Caco-2 (cell line): ENCODE results near the gene SIGLEC15. TPM values are rescaled to one million over a fixed set of nuclear protein-coding genes. Genes with fewer than 3 reads are reported as not detected.

Experiments
- BruUV-seq: library from RNA; stranded (reverse); fragments of 400-500 nt; replicated peaks from 2 replicates; lab custom pipeline; 2021; lab: Mats Ljungman, UMichigan
- CTCF ChIA-PET: fragments of 300-600 bp; sonication (Branson Sonifier 250); formaldehyde crosslinking; loops from one replicate; lab custom pipeline; 2022; ENCODE audit warnings: antibody characterized with exemption; lab: Charles Lee
- POLR2A ChIA-PET: fragments of 300-600 bp; sonication (Branson Sonifier 250); formaldehyde crosslinking; loops from one replicate; lab custom pipeline; 2022; ENCODE audit warnings: antibody characterized with exemption; lab: Charles Lee
- DNase-seq, 2 experiments: peaks; one replicate each; pipeline versions ENCODE4 v3.0.0 to v3.0.0-alpha.2; 2020 to 2022
- H3K27me3 ChIP-seq: replicated peaks from 2 replicates; pipeline ENCODE4 v1.6.0; 2011; ENCODE audit warnings: low read length; ENCODE audit not compliant: control insufficient read depth, insufficient read depth
- H3K36me3 ChIP-seq: 2 replicates; pipeline ENCODE4 v1.5.1; 2011; ENCODE audit warnings: low read length; ENCODE audit not compliant: control insufficient read depth, insufficient read depth
- H3K4me1 ChIP-seq: fragments of 250-450 bp; sonication (Bioruptor Pico); 2 replicates; pipeline ENCODE4 v1.5.1; 2020; ENCODE audit warnings: mild to moderate bottlenecking
- H3K4me3 ChIP-seq: 2 replicates; pipeline ENCODE4 v1.5.1; 2011; ENCODE audit warnings: low read depth, mild to moderate bottlenecking, control low read depth, low read length
- H3K9me3 ChIP-seq: fragments of 250-450 bp; sonication (Bioruptor Pico); 2 replicates; pipeline ENCODE4 v1.5.1; 2020; ENCODE audit warnings: mild to moderate bottlenecking, moderate library complexity
- H3K27ac Mint-ChIP-seq: one replicate; pipeline ENCODE4 v1.8.0; 2022; ENCODE audit warnings: mixed read lengths; ENCODE audit not compliant: unreplicated experiment
- H3K27me3 Mint-ChIP-seq: one replicate; pipeline ENCODE4 v1.8.0; 2022; ENCODE audit warnings: mixed read lengths; ENCODE audit not compliant: insufficient read depth, unreplicated experiment
- H3K36me3 Mint-ChIP-seq: one replicate; pipeline ENCODE4 v1.8.0; 2022; ENCODE audit warnings: mild to moderate bottlenecking, mixed read lengths; ENCODE audit not compliant: insufficient read depth, unreplicated experiment
- H3K4me1 Mint-ChIP-seq: one replicate; pipeline ENCODE4 v1.8.0; 2022; ENCODE audit warnings: low read depth, mixed read lengths; ENCODE audit not compliant: unreplicated experiment
- H3K4me3 Mint-ChIP-seq: one replicate; pipeline ENCODE4 v1.8.0; 2022; ENCODE audit warnings: mild to moderate bottlenecking, moderate library complexity, mixed read lengths; ENCODE audit not compliant: unreplicated experiment
- H3K9me3 Mint-ChIP-seq: one replicate; pipeline ENCODE4 v1.8.0; 2022; ENCODE audit warnings: mixed read lengths; ENCODE audit not compliant: unreplicated experiment
- CTCF ChIP-seq, 2 experiments: fragments of 200-600 bp in 1 of 2; IDR thresholded peaks; 1 replicate in 1 of 2; 2 replicates in 1 of 2; pipeline versions ENCODE4 v1.5.1 to v1.8.0; 2011 to 2022; ENCODE audit warnings: antibody characterized with exemption in 1 of 2, control low read depth in 1 of 2, inconsistent platforms in 1 of 2, low read depth in 1 of 2, low read length in 1 of 2, mild to moderate bottlenecking in 1 of 2, moderate library complexity in 1 of 2; ENCODE audit not compliant: insufficient read depth in 1 of 2, severe bottlenecking in 1 of 2, unreplicated experiment in 1 of 2
- intact Hi-C: fragments of 100-400 bp; cut with micrococcal nuclease; formaldehyde crosslinking; loops from one replicate; pipeline ENCODE4 v1.10.0; 2022; ENCODE audit not compliant: unreplicated experiment
- total RNA-seq: library from RNA; stranded (reverse); gene quantifications from 2 replicates; pipeline ENCODE4 v1.2.3, GENCODE V29; 2022

SIGLEC15 gene
- total RNA-seq, 1 experiment from 2014 or later, result not detected

DNA sequence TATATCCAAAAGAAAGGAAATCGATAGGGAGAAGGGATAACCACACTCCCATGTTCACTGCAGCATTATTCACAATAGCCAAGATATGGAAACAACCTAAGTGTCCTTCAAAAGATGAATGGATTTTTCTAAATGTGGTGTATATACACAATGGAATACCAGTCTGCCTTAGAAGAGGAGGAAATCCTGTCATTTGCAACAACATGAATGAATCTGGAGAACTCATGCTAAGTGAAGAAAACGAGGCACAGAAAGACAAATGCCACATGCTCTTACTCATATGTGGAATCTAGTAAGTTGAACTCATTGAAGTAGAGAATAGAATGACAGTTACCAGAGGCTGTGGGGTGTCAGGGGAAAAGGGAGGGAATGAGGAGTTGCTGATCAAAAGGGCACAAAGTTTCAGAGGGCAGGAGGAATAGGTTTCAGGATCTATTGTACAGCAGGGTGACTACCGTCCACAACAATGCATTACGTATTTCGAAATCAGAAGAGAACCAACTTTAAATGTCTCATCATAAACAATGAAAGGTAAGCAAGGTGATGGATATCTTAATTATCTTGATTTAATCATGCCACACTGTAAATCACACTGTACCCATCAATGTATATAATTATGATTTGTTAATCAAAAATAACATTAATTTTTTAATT lies 46.1 kb downstream of the SIGLEC15 start:
- CTCF ChIA-PET, result no interaction called here
- Histone ChIP-seq H3K27me3 (no peaks in the 10 kb centered on the region), H3K9me3 (no peaks in the 10 kb centered on the region), H3K36me3 (no peaks in the 10 kb centered on the region), H3K4me1 (no peaks in the 10 kb centered on the region), H3K4me3 (no peak overlapping the region)
- no TSS peak for BruUV-seq
- H3K4me1 Mint-ChIP-seq, result peaks cover 7% of the 10 kb centered on the region
- H3K36me3 Mint-ChIP-seq, result no peaks in the 10 kb centered on the region
- intact Hi-C loops, result no loop called here
- no peak overlapping the region for H3K27ac Mint-ChIP-seq
- DNase-seq, result no peak
- H3K27me3 Mint-ChIP-seq, result no peaks in the 10 kb centered on the region
- no peak for TF ChIP-seq CTCF (IDR thresholded peaks at IDR 0.05; ENCODE audit: insufficient read depth in 1 of 2, low read depth in 1 of 2, low read length in 1 of 2, severe bottlenecking in 1 of 2, unreplicated experiment in 1 of 2)
- no peak overlapping the region for H3K4me3 Mint-ChIP-seq
- POLR2A ChIA-PET, result no interaction called here
- no peaks in the 10 kb centered on the region for H3K9me3 Mint-ChIP-seq

DNA sequence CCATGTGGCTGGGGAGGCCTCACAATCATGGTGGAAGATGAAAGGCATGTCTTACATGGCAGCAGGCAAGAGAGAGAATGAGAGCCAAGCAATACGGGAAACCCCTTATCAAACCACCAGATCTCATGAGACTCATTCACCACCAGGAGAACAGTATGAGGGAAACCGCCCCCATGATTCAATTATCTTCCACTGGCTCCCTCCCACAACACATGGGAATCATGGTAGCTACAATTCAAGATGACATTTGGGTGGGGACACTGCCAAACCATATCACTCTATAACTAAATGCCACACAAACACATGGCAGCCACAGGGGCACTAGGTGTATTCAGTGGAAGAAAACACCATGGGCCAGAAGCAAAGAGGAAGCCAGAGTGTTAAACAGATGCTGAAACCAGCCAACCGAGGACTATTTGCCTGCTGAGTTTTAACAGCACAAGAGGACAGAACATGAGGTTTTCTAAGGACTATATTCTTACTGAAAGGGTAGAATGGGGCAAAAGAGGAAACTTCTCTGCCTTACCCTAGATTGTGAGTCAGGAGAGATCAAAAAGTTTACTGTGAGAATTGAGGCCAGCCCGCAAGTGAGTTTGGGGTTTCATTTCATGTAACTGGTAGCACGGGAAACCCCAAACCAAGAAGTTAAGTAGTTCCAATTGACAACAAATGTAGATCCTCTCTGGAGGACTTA lies 49.2 kb downstream of the SIGLEC15 start:
- no peaks in the 10 kb centered on the region for H3K9me3 ChIP-seq
- Mint-ChIP-seq H3K9me3 (no peaks in the 10 kb centered on the region), H3K27me3 (no peaks in the 10 kb centered on the region), H3K36me3 (peaks cover 1% of the 10 kb centered on the region), H3K4me1 (peaks cover 7% of the 10 kb centered on the region), H3K27ac (no peak overlapping the region), H3K4me3 (no peak overlapping the region)
- POLR2A ChIA-PET, result no interaction called here
- no peaks in the 10 kb centered on the region for H3K36me3 ChIP-seq
- H3K4me3 ChIP-seq, result no peak overlapping the region
- CTCF ChIA-PET, result no interaction called here
- BruUV-seq, result no TSS peak
- TF ChIP-seq CTCF (IDR thresholded peaks at IDR 0.05; ENCODE audit: insufficient read depth in 1 of 2, low read depth in 1 of 2, low read length in 1 of 2, severe bottlenecking in 1 of 2, unreplicated experiment in 1 of 2), result no peak
- H3K27me3 ChIP-seq, result no peaks in the 10 kb centered on the region
- no peaks in the 10 kb centered on the region for H3K4me1 ChIP-seq
- intact Hi-C loops, result no loop called here
- no peak for DNase-seq

GRCh38 chr18:45876161-45876560 lies 50.7 kb downstream of the SIGLEC15 start:
- ChIA-PET CTCF (no interaction called here), POLR2A (no interaction called here)
- Mint-ChIP-seq H3K27me3 (no peaks in the 10 kb centered on the region), H3K36me3 (peaks cover 5% of the 10 kb centered on the region), H3K4me3 (no peak overlapping the region), H3K27ac (no peak overlapping the region), H3K4me1 (peaks cover 7% of the 10 kb centered on the region), H3K9me3 (no peaks in the 10 kb centered on the region)
- no peaks in the 10 kb centered on the region for H3K36me3 ChIP-seq
- intact Hi-C loops, result no loop called here
- H3K4me1 ChIP-seq, result no peaks in the 10 kb centered on the region
- no peak for DNase-seq
- BruUV-seq, result no TSS peak
- TF ChIP-seq CTCF (IDR thresholded peaks at IDR 0.05; ENCODE audit: insufficient read depth in 1 of 2, low read depth in 1 of 2, low read length in 1 of 2, severe bottlenecking in 1 of 2, unreplicated experiment in 1 of 2), result no peak
- no peak overlapping the region for H3K4me3 ChIP-seq
- no peaks in the 10 kb centered on the region for H3K27me3 ChIP-seq
- H3K9me3 ChIP-seq, result no peaks in the 10 kb centered on the region
